Measurements from ENCODE around the gene SMG1.
"Not testable (repeated sequence)": the region's sequence is repeated elsewhere in the genome, so short reads cannot be mapped to it uniquely, and the experiment has no call there.

Gene SMG1

GRCh38 chr16:18932243-18932987, 6.2 kb upstream of the SMG1 start:
- no peak for DNase-seq

GRCh38 chr16:18931756-18932155, 5.5 kb upstream of the SMG1 start:
- no peak for DNase-seq

GRCh38 chr16:18930095-18930494, 3.9 kb upstream of the SMG1 start:
- not testable (repeated sequence) for DNase-seq

GRCh38 chr16:18928073-18928472, 1.9 kb upstream of the SMG1 start:
- DNase-seq, result not testable (repeated sequence)

- DNase-seq, result peak; percentile 70
Measured at GRCh38 chr16:18925215-18925985, 808 bp downstream of the SMG1 start.

- not testable (repeated sequence) for DNase-seq
Measured at GRCh38 chr16:18923935-18924334, 2.3 kb downstream of the SMG1 start.

GRCh38 chr16:18923124-18923523, 3.1 kb downstream of the SMG1 start:
- not testable (repeated sequence) for DNase-seq

GRCh38 chr16:18909585-18909984, 16.6 kb downstream of the SMG1 start:
- not testable (repeated sequence) for DNase-seq

GRCh38 chr16:18908716-18909115, 17.5 kb downstream of the SMG1 start:
- DNase-seq, result not testable (repeated sequence)

- DNase-seq, result not testable (repeated sequence)
Measured at GRCh38 chr16:18902778-18903177, 23.4 kb downstream of the SMG1 start.

GRCh38 chr16:18902044-18902443, 24.2 kb downstream of the SMG1 start:
- DNase-seq, result not testable (repeated sequence)

GRCh38 chr16:18901194-18901593, 25.0 kb downstream of the SMG1 start:
- not testable (repeated sequence) for DNase-seq

GRCh38 chr16:18884456-18884855, 41.8 kb downstream of the SMG1 start:
- DNase-seq, result not testable (repeated sequence)

GRCh38 chr16:18877734-18878133, 48.5 kb downstream of the SMG1 start:
- not testable (repeated sequence) for DNase-seq

- DNase-seq, result not testable (repeated sequence)
Measured at GRCh38 chr16:18877259-18877658, 48.9 kb downstream of the SMG1 start.

- not testable (repeated sequence) for DNase-seq
Measured at GRCh38 chr16:18876301-18876700, 49.9 kb downstream of the SMG1 start.

GRCh38 chr16:18869043-18869771, 57.0 kb downstream of the SMG1 start:
- DNase-seq, result peak; percentile 50

GRCh38 chr16:18866277-18866823, 59.9 kb downstream of the SMG1 start:
- DNase-seq, result not testable (repeated sequence)

GRCh38 chr16:18862891-18863290, 63.3 kb downstream of the SMG1 start:
- DNase-seq, result not testable (repeated sequence)

GRCh38 chr16:18855196-18855595, 71.0 kb downstream of the SMG1 start:
- DNase-seq, result no peak

- no peak for DNase-seq
Measured at GRCh38 chr16:18853694-18854093, 72.5 kb downstream of the SMG1 start.

- no peak for DNase-seq
Measured at GRCh38 chr16:18852647-18853046, 73.6 kb downstream of the SMG1 start.

- no peak for DNase-seq
Measured at GRCh38 chr16:18846416-18846815, 79.8 kb downstream of the SMG1 start.

Data from hematopoietic multipotent progenitor cell treated with erythropoietin and hydrocortisone succinate and interleukin-3 and kit ligand, for 8 days (in vitro differentiated cells).